ENCODE data around the gene BEND7. TPM values are rescaled to one million over a fixed set of nuclear protein-coding genes. Genes with fewer than 3 reads are reported as not detected.

Gene BEND7
- total RNA-seq, 1 donor from 2014 or later, result 21.1 TPM

GRCh38 chr10:13518076-13518692 lies 10.6 kb downstream of the BEND7 start:
- H3K4me3 Mint-ChIP-seq (ENCODE audit: unreplicated experiment), result no peak overlapping the region
- no peaks in the 10 kb centered on the region for H3K4me1 ChIP-seq (ENCODE audit: insufficient read depth, low read length)

GRCh38 chr10:13517675-13518074 lies 11.1 kb downstream of the BEND7 start:
- no peak overlapping the region for H3K4me3 Mint-ChIP-seq (ENCODE audit: unreplicated experiment)
- H3K36me3 Mint-ChIP-seq (ENCODE audit: low read depth, unreplicated experiment), result peaks cover 18% of the 10 kb centered on the region
- H3K4me1 ChIP-seq (ENCODE audit: insufficient read depth, low read length), result no peaks in the 10 kb centered on the region
- H3K4me3 ChIP-seq (ENCODE audit: insufficient read depth, low read depth, low read length), result no peak overlapping the region
- TF ChIP-seq EZH2 (IDR thresholded peaks at IDR 0.05; ENCODE audit: insufficient read depth, low read length) (no peak), CTCF (IDR thresholded peaks at IDR 0.05; ENCODE audit: insufficient read depth, low read depth, low read length) (no peak)
- H3K79me2 ChIP-seq (ENCODE audit: insufficient read depth, low read length), result no peaks in the 10 kb centered on the region
- H2AFZ ChIP-seq (ENCODE audit: low read depth, low read length), result no peak overlapping the region
- no peak overlapping the region for H3K9ac ChIP-seq (ENCODE audit: low read length)
- no peak overlapping the region for H3K27ac ChIP-seq (ENCODE audit: low read depth, low read length)
- H3K27me3 Mint-ChIP-seq (ENCODE audit: low read depth, unreplicated experiment), result peaks cover 4% of the 10 kb centered on the region
- no peak for DNase-seq (ENCODE audit: low read depth)
- no peaks in the 10 kb centered on the region for H3K36me3 ChIP-seq (ENCODE audit: insufficient read depth, low read length)
- peaks cover 1% of the 10 kb centered on the region for H4K20me1 ChIP-seq (ENCODE audit: insufficient read depth, low read length)
- no peak overlapping the region for H3K4me2 ChIP-seq (ENCODE audit: low read length)
- H3K27me3 ChIP-seq (ENCODE audit: insufficient read depth, low read length), result no peaks in the 10 kb centered on the region
- FAIRE-seq, result no peak
- no peaks in the 10 kb centered on the region for H3K4me1 Mint-ChIP-seq (ENCODE audit: low read depth, unreplicated experiment)
- H3K27ac Mint-ChIP-seq (ENCODE audit: unreplicated experiment), result no peak overlapping the region
- peaks cover 2% of the 10 kb centered on the region for H3K9me3 Mint-ChIP-seq (ENCODE audit: unreplicated experiment)
- no peaks in the 10 kb centered on the region for H3K9me3 ChIP-seq (ENCODE audit: insufficient read depth, low read depth, low read length)

More at GRCh38 chr10:13518076-13518692, 10.6 kb downstream of the BEND7 start:
- H3K79me2 ChIP-seq (ENCODE audit: insufficient read depth, low read length), result no peaks in the 10 kb centered on the region
- no peak overlapping the region for H3K4me3 ChIP-seq (ENCODE audit: insufficient read depth, low read depth, low read length)
- no peak for FAIRE-seq
- DNase-seq (ENCODE audit: low read depth), result no peak
- TF ChIP-seq CTCF (IDR thresholded peaks at IDR 0.05; ENCODE audit: insufficient read depth, low read depth, low read length) (peak; percentile 31), EZH2 (IDR thresholded peaks at IDR 0.05; ENCODE audit: insufficient read depth, low read length) (no peak)
- H2AFZ ChIP-seq (ENCODE audit: low read depth, low read length), result no peak overlapping the region
- Mint-ChIP-seq H3K27ac (ENCODE audit: unreplicated experiment) (no peak overlapping the region), H3K36me3 (ENCODE audit: low read depth, unreplicated experiment) (peaks cover 22% of the 10 kb centered on the region), H3K4me1 (ENCODE audit: low read depth, unreplicated experiment) (no peaks in the 10 kb centered on the region), H3K27me3 (ENCODE audit: low read depth, unreplicated experiment) (peaks cover 7% of the 10 kb centered on the region), H3K9me3 (ENCODE audit: unreplicated experiment) (peaks cover 2% of the 10 kb centered on the region)
- H4K20me1 ChIP-seq (ENCODE audit: insufficient read depth, low read length), result peaks cover 7% of the 10 kb centered on the region
- H3K27me3 ChIP-seq (ENCODE audit: insufficient read depth, low read length), result no peaks in the 10 kb centered on the region
- H3K9me3 ChIP-seq (ENCODE audit: insufficient read depth, low read depth, low read length), result no peaks in the 10 kb centered on the region
- no peaks in the 10 kb centered on the region for H3K36me3 ChIP-seq (ENCODE audit: insufficient read depth, low read length)
- H3K27ac ChIP-seq (ENCODE audit: low read depth, low read length), result no peak overlapping the region
- H3K4me2 ChIP-seq (ENCODE audit: low read length), result no peak overlapping the region
- H3K9ac ChIP-seq (ENCODE audit: low read length), result no peak overlapping the region

GRCh38 chr10:13516176-13516575 lies 12.6 kb downstream of the BEND7 start:
- no peaks in the 10 kb centered on the region for H3K4me1 Mint-ChIP-seq (ENCODE audit: low read depth, unreplicated experiment)
- no peak for FAIRE-seq
- H3K27me3 ChIP-seq (ENCODE audit: insufficient read depth, low read length), result no peaks in the 10 kb centered on the region
- no peak for TF ChIP-seq EZH2 (IDR thresholded peaks at IDR 0.05; ENCODE audit: insufficient read depth, low read length)
- no peak for TF ChIP-seq CTCF (IDR thresholded peaks at IDR 0.05; ENCODE audit: insufficient read depth, low read depth, low read length)
- no peaks in the 10 kb centered on the region for H3K4me1 ChIP-seq (ENCODE audit: insufficient read depth, low read length)
- H3K36me3 ChIP-seq (ENCODE audit: insufficient read depth, low read length), result no peaks in the 10 kb centered on the region
- no peaks in the 10 kb centered on the region for H4K20me1 ChIP-seq (ENCODE audit: insufficient read depth, low read length)
- no peak overlapping the region for H3K27ac Mint-ChIP-seq (ENCODE audit: unreplicated experiment)
- no peak overlapping the region for H3K4me2 ChIP-seq (ENCODE audit: low read length)
- no peak overlapping the region for H3K4me3 Mint-ChIP-seq (ENCODE audit: unreplicated experiment)
- no peak overlapping the region for H3K4me3 ChIP-seq (ENCODE audit: insufficient read depth, low read depth, low read length)
- DNase-seq (ENCODE audit: low read depth), result no peak
- no peak overlapping the region for H2AFZ ChIP-seq (ENCODE audit: low read depth, low read length)
- peaks cover 14% of the 10 kb centered on the region for H3K36me3 Mint-ChIP-seq (ENCODE audit: low read depth, unreplicated experiment)
- peaks cover 2% of the 10 kb centered on the region for H3K27me3 Mint-ChIP-seq (ENCODE audit: low read depth, unreplicated experiment)
- no peak overlapping the region for H3K9ac ChIP-seq (ENCODE audit: low read length)
- H3K27ac ChIP-seq (ENCODE audit: low read depth, low read length), result no peak overlapping the region
- no peaks in the 10 kb centered on the region for H3K9me3 ChIP-seq (ENCODE audit: insufficient read depth, low read depth, low read length)
- no peaks in the 10 kb centered on the region for H3K79me2 ChIP-seq (ENCODE audit: insufficient read depth, low read length)
- H3K9me3 Mint-ChIP-seq (ENCODE audit: unreplicated experiment), result peaks cover 2% of the 10 kb centered on the region

All from astrocyte (in vitro differentiated cells and primary cell).